ENCODE results near the gene PPBP. TPM values are rescaled to one million over a fixed set of nuclear protein-coding genes. Genes with fewer than 3 reads are reported as not detected.
A peak's percentile ranks its signal among the peaks of the same experiment; 100 is the strongest.

PPBP gene
- total and polyA plus RNA-seq, 11 donors: 0.42 to 1.7 (median 0.58) TPM; not detected in 4

DNA sequence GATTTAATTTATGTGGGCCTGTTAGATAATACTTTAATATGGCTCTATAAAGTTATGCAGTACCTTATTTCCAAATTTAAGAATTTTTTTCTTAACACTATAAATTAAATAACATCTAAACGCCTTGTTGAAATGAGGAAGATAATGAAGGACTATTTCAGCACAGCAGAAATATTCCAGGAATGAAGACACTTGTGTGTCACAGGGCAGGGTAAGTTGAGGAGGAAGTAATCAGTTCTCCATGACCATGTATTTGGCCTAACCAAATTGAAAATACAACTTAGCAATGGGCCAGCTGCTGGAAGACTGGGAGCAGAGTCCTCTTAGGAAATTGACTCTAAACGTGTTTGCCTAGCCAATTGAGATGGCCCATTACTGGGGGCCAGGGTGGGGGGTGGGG lies 33.6 kb upstream of the PPBP start:
- peaks cover 0 to 1% (median 0%) of the 10 kb centered on the region in 9 donors for H3K27me3 ChIP-seq
- no peaks in the 10 kb centered on the region for H3K36me3 ChIP-seq
- 52 to 61% (median 57%) methylated on average over 2 of the region's 2 CpGs for WGBS, 4 donors
- peaks cover 0 to 10% (median 0%) of the 10 kb centered on the region in 12 donors for H3K9me3 ChIP-seq
- no peak for ATAC-seq
- H3K4me3 ChIP-seq: no peak overlapping the region
- no peak overlapping the region for H3K27ac ChIP-seq
- peaks cover 0 to 5% (median 0%) of the 10 kb centered on the region in 12 donors for H3K4me1 ChIP-seq
- DNase-seq: no peak
- intact Hi-C loops (cut with DNase I): loop anchor here in 1 of 10 donors (10.0 kb wide), 1 partner anchor 113 kb away; no protein-coding TSS in a partner anchor
- no peak for TF ChIP-seq POLR2A (IDR thresholded peaks at IDR 0.05)
- TF ChIP-seq, protein P1, sequence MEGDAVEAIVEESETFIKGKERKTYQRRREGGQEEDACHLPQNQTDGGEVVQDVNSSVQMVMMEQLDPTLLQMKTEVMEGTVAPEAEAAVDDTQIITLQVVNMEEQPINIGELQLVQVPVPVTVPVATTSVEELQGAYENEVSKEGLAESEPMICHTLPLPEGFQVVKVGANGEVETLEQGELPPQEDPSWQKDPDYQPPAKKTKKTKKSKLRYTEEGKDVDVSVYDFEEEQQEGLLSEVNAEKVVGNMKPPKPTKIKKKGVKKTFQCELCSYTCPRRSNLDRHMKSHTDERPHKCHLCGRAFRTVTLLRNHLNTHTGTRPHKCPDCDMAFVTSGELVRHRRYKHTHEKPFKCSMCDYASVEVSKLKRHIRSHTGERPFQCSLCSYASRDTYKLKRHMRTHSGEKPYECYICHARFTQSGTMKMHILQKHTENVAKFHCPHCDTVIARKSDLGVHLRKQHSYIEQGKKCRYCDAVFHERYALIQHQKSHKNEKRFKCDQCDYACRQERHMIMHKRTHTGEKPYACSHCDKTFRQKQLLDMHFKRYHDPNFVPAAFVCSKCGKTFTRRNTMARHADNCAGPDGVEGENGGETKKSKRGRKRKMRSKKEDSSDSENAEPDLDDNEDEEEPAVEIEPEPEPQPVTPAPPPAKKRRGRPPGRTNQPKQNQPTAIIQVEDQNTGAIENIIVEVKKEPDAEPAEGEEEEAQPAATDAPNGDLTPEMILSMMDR (IDR thresholded peaks at IDR 0.05): no peak

DNA sequence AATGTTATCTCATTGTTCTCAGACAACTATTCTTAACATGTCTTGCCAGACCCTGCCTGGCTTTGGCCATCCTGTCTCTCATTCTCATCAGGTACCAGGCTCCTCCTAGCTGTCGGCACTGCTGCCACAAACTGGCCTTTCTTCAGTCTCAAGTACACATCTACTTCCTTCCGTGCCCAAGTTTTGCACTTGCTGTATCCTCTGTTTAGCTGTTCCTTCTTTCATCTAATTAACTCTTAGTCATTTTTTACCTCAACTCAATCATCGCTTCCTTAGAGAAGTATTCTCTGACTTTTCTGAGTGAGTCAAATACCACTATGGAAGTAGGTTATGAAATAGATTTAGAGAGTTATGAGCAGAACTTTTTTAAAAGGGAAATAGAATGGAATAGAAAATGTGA lies 30.8 kb upstream of the PPBP start:
- ATAC-seq (no peak), DNase-seq (no peak)
- Histone ChIP-seq H3K9me3 (no peaks in the 10 kb centered on the region), H3K27ac (peak overlapping the region in 1 of 12 donors; percentile 17), H3K27me3 (peaks cover 0 to 4% (median 0%) of the 10 kb centered on the region in 9 donors), H3K36me3 (no peaks in the 10 kb centered on the region), H3K4me3 (no peak overlapping the region), H3K4me1 (peaks cover 0 to 5% (median 0%) of the 10 kb centered on the region in 12 donors)
- TF ChIP-seq, protein P1 (IDR thresholded peaks at IDR 0.05): no peak
- no peak for TF ChIP-seq POLR2A (IDR thresholded peaks at IDR 0.05)
- intact Hi-C loops (cut with DNase I): no loop called here
- 48 to 50% (median 48%) methylated on average over 3 of the region's 3 CpGs for WGBS, 4 donors

DNA sequence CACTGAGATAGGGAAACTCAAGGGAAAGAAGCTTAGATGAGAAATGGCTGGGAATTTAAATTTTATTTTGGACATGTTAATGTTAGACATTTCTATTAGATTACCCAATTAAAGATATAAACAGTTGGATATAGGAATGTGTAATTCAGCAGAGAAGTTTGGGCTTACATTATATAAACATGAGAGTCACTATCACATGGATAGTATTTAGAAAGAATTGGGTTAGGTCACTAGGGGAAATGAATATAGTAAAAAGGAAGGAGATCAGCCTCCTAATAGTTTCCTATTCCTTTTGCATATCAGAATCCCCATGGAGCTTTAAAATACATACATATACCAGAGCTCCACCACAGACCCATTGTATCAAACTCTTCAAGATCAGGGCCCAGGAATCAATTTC lies 30.1 kb upstream of the PPBP start:
- intact Hi-C loops (cut with DNase I): no loop called here

DNA sequence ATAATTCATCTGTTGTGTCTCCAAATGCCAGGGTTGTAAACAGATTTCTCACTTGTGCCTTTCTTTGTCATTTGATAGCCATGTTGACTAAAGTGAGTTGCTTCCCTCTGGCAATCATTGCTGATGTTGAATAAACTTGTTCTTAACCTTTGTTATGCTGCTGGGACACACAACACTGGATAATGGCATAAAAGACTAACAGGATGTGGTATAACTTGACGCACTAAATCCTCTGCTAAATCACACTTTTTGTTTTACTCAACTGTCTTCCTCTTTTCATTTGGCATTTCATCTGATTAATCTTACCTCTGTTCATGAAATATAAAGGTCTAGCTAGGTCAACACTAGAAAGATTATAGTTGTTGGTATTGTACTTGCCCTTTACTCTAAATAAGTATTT lies 28.1 kb upstream of the PPBP start:
- Histone ChIP-seq H3K27me3 (peaks cover 0 to 8% (median 0%) of the 10 kb centered on the region in 9 donors), H3K4me1 (peaks cover 0 to 5% (median 0%) of the 10 kb centered on the region in 12 donors)

More for the DNA sequence above, 30.1 kb upstream of the PPBP start:
- Histone ChIP-seq H3K9me3 (no peaks in the 10 kb centered on the region), H3K27me3 (peaks cover 0 to 4% (median 0%) of the 10 kb centered on the region in 9 donors), H3K4me1 (peaks cover 0 to 5% (median 0%) of the 10 kb centered on the region in 12 donors), H3K36me3 (no peaks in the 10 kb centered on the region), H3K27ac (peak overlapping the region in 1 of 12 donors; percentile 17), H3K4me3 (no peak overlapping the region)
- TF ChIP-seq POLR2A (IDR thresholded peaks at IDR 0.05): no peak
- TF ChIP-seq, protein P1 (IDR thresholded peaks at IDR 0.05): no peak
- no peak for ATAC-seq
- DNase-seq: no peak

More for the DNA sequence above, 28.1 kb upstream of the PPBP start:
- Histone ChIP-seq H3K4me3 (no peak overlapping the region), H3K27ac (no peak overlapping the region), H3K9me3 (no peaks in the 10 kb centered on the region), H3K36me3 (no peaks in the 10 kb centered on the region)
- DNase-seq: no peak
- WGBS, 4 donors: 46 to 68% (median 51%) methylated on average over 1 of the region's 1 CpG
- intact Hi-C loops (cut with DNase I): no loop called here
- no peak for ATAC-seq
- TF ChIP-seq, protein P1 (IDR thresholded peaks at IDR 0.05): no peak
- TF ChIP-seq POLR2A (IDR thresholded peaks at IDR 0.05): no peak
